Measurements from ENCODE around the gene NTRK1. TPM values are rescaled to one million over a fixed set of nuclear protein-coding genes. Genes with fewer than 3 reads are reported as not detected.
A peak's percentile ranks its signal among the peaks of the same experiment; 100 is the strongest.

Gene NTRK1
- total RNA-seq: 10 to 100 TPM in 1 of 2 donors, under 1 TPM in 1; 0.59 to 31.4 TPM

- 4% methylated on average over 62 of the region's 69 CpGs for WGBS
- no peak within 1 kb of the TSS for H3K27ac ChIP-seq
- no peak for TF ChIP-seq POLR2A (IDR thresholded peaks at IDR 0.05)
- TF ChIP-seq CTCF (IDR thresholded peaks at IDR 0.05): no peak
- H3K36me3 ChIP-seq: no peaks in the 10 kb centered on the region
- peaks cover 17% of the 10 kb centered on the region for H3K4me1 ChIP-seq (replicated peaks)
- H3K4me3 ChIP-seq: peak within 1 kb of the TSS; percentile 4 to 11
- H3K27me3 ChIP-seq (replicated peaks; ENCODE audit: insufficient read depth): peaks cover 14% of the 10 kb centered on the region
- intact Hi-C loops (cut with DNase I): loop anchor here (5.0 to 10.0 kb wide), 2 partner anchors 59 to 166 kb away; no protein-coding TSS in a partner anchor
- no peaks in the 10 kb centered on the region for H3K9me3 ChIP-seq
- DNase-seq (ENCODE audit: low spot score): no peak
Observed at GRCh38 chr1:156860628-156861423, at the start of gene NTRK1. Gene NTRK1, plus strand, starts transcription at chr1:156860865. Its CDS starts 70 bp downstream, at chr1:156860935.

- no peaks in the 10 kb centered on the region for H3K27me3 ChIP-seq (replicated peaks; ENCODE audit: insufficient read depth)
- TF ChIP-seq POLR2AphosphoS5 (IDR thresholded peaks at IDR 0.05) (no peak), POLR2A (IDR thresholded peaks at IDR 0.05) (no peak), CTCF (IDR thresholded peaks at IDR 0.05) (no peak)
- no peak overlapping the region for H3K4me3 ChIP-seq
- peaks cover 5% of the 10 kb centered on the region for H3K4me1 ChIP-seq (replicated peaks)
- no peaks in the 10 kb centered on the region for H3K36me3 ChIP-seq
- no peak overlapping the region for H3K27ac ChIP-seq
- intact Hi-C loops (cut with DNase I): no loop called here
- H3K9me3 ChIP-seq: no peaks in the 10 kb centered on the region
- DNase-seq (ENCODE audit: low spot score): no peak
- WGBS: 64% methylated on average over 4 of the region's 4 CpGs
Observed at GRCh38 chr1:156811168-156811567, 49.5 kb upstream of the NTRK1 start.

- H3K36me3 ChIP-seq: no peaks in the 10 kb centered on the region
- 95% methylated on average over 10 of the region's 10 CpGs for WGBS
- H3K4me1 ChIP-seq (replicated peaks): peaks cover 5% of the 10 kb centered on the region
- TF ChIP-seq CTCF (IDR thresholded peaks at IDR 0.05) (no peak), POLR2AphosphoS5 (IDR thresholded peaks at IDR 0.05) (no peak), POLR2A (IDR thresholded peaks at IDR 0.05) (no peak)
- DNase-seq (ENCODE audit: low spot score): no peak
- intact Hi-C loops (cut with DNase I): no loop called here
- no peaks in the 10 kb centered on the region for H3K27me3 ChIP-seq (replicated peaks; ENCODE audit: insufficient read depth)
- no peak overlapping the region for H3K27ac ChIP-seq
- no peak overlapping the region for H3K4me3 ChIP-seq
- no peaks in the 10 kb centered on the region for H3K9me3 ChIP-seq
Observed at GRCh38 chr1:156812293-156812990, 48.2 kb upstream of the NTRK1 start.

GRCh38 chr1:156813298-156813697, 47.4 kb upstream of the NTRK1 start:
- no peaks in the 10 kb centered on the region for H3K27me3 ChIP-seq (replicated peaks; ENCODE audit: insufficient read depth)
- intact Hi-C loops (cut with DNase I): no loop called here
- WGBS: 61% methylated on average over 10 of the region's 10 CpGs
- H3K9me3 ChIP-seq: no peaks in the 10 kb centered on the region
- peak overlapping the region; percentile 18 to 35 for H3K4me3 ChIP-seq
- H3K4me1 ChIP-seq (replicated peaks): peaks cover 5% of the 10 kb centered on the region
- no peaks in the 10 kb centered on the region for H3K36me3 ChIP-seq
- H3K27ac ChIP-seq: no peak overlapping the region
- TF ChIP-seq POLR2AphosphoS5 (IDR thresholded peaks at IDR 0.05): no peak
- TF ChIP-seq POLR2A (IDR thresholded peaks at IDR 0.05): no peak
- no peak for TF ChIP-seq CTCF (IDR thresholded peaks at IDR 0.05)
- no peak for DNase-seq (ENCODE audit: low spot score)

All from prostate gland (tissue), 2 donors.